HFFc6 (cell line): ENCODE measurements around the gene GPR137. TPM values are rescaled to one million over a fixed set of nuclear protein-coding genes. Genes with fewer than 3 reads are reported as not detected.
"Not testable (repeated sequence)": the region's sequence is repeated elsewhere in the genome, so short reads cannot be mapped to it uniquely, and the experiment has no call there.

Source experiments
- DNase-seq: peaks from one replicate; pipeline ENCODE4 v3.0.0-alpha.2; 2018
- H3K27ac Mint-ChIP-seq: 2 replicates; pipeline ENCODE4 v1.8.0; 2020; ENCODE audit warnings: mild to moderate bottlenecking, mixed read lengths
- H3K27me3 Mint-ChIP-seq: 2 replicates; pipeline ENCODE4 v1.8.0; 2021; ENCODE audit warnings: mild to moderate bottlenecking, moderate library complexity, mixed read lengths; ENCODE audit not compliant: insufficient read depth
- H3K36me3 Mint-ChIP-seq: 2 replicates; pipeline ENCODE4 v1.8.0; 2021; ENCODE audit warnings: low read depth, mixed read lengths
- H3K4me1 Mint-ChIP-seq: 2 replicates; pipeline ENCODE4 v1.8.0; 2020; ENCODE audit warnings: low read depth, mixed read lengths
- H3K4me3 Mint-ChIP-seq: 2 replicates; pipeline ENCODE4 v1.8.0; 2020; ENCODE audit warnings: mild to moderate bottlenecking, moderate library complexity, mixed read lengths
- H3K9me3 Mint-ChIP-seq: 2 replicates; pipeline ENCODE4 v1.8.0; 2020; ENCODE audit warnings: mild to moderate bottlenecking, mixed read lengths
- CTCF ChIP-seq: fragments of 200-600 bp; sonication (generic); IDR thresholded peaks from 2 replicates; pipeline ENCODE4 v1.5.0; 2021; ENCODE audit warnings: antibody characterized with exemption, mild to moderate bottlenecking
- total RNA-seq, 6 experiments: library from RNA; stranded (reverse); fragmentation: NEBNext Ultra II Directional; extraction: Animal tissue kit (Norgen Biotek cat#: 25700); gene quantifications; 2 replicates in 1 of 6; 3 replicates in 5 of 6; pipeline ENCODE4 v1.2.3, GENCODE V29; 2021

The GPR137 gene
- total RNA-seq, 6 experiments from 2014 or later: 27.9 to 42.1 (median 34.7) TPM

DNA sequence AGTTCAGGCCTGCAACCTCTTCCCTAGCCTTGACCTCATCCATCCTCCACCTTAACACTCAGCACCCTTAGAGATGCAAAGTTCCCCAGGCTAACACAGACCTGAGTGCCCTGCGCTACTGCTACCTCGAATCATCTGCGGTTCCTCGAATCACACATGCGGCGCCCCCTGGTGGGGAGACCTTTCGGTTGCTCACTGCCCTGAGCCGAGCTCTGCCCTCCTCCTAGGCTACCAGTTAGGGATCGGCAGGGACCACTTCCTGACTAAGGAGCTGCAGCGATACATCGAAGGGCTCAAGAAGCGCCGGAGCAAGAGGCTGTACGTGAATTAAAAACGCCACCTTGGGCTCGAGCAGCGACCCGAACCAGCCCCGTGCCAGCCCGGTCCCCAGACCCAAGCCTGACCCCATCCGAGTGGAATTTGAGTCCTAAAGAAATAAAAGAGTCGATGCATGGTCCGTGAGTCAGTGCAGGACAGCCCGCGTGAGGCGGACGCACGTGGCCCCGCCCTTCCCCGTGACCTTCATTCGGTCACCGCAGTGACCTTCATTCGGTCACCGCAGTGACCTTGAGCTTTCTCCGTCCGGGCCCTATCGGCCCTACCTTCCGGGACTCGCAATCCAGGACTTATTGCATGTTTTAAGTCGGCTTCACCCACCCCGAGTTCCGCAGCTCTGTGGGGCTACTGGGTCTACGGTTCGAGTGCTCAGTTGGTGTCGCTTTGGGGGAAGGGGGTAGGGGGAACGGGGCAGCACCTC is 18.8 kb downstream of the GPR137 start:
- peak; percentile 82 for DNase-seq
- Mint-ChIP-seq H3K4me3 (peak overlapping the region; percentile 96), H3K4me1 (peaks cover 26% of the 10 kb centered on the region), H3K9me3 (no peaks in the 10 kb centered on the region), H3K27me3 (peaks cover 15% of the 10 kb centered on the region), H3K36me3 (no peaks in the 10 kb centered on the region), H3K27ac (peak overlapping the region; percentile 94)
- peak; percentile 95 for TF ChIP-seq CTCF

GRCh38 chr11:64305075-64305690 is 19.5 kb downstream of the GPR137 start, which contains the start of gene ESRRA:
Gene ESRRA, plus strand, starts transcription at chr11:64305524. Its CDS starts 1,656 bp downstream, at chr11:64307180.
- peaks cover 12% of the 10 kb centered on the region for H3K27me3 Mint-ChIP-seq
- peak within 1 kb of the TSS; percentile 94 for H3K27ac Mint-ChIP-seq
- DNase-seq: peak; percentile 94
- H3K4me1 Mint-ChIP-seq: peaks cover 26% of the 10 kb centered on the region
- TF ChIP-seq CTCF: no peak
- H3K36me3 Mint-ChIP-seq: no peaks in the 10 kb centered on the region
- H3K4me3 Mint-ChIP-seq: peak within 1 kb of the TSS; percentile 96
- H3K9me3 Mint-ChIP-seq: no peaks in the 10 kb centered on the region

DNA sequence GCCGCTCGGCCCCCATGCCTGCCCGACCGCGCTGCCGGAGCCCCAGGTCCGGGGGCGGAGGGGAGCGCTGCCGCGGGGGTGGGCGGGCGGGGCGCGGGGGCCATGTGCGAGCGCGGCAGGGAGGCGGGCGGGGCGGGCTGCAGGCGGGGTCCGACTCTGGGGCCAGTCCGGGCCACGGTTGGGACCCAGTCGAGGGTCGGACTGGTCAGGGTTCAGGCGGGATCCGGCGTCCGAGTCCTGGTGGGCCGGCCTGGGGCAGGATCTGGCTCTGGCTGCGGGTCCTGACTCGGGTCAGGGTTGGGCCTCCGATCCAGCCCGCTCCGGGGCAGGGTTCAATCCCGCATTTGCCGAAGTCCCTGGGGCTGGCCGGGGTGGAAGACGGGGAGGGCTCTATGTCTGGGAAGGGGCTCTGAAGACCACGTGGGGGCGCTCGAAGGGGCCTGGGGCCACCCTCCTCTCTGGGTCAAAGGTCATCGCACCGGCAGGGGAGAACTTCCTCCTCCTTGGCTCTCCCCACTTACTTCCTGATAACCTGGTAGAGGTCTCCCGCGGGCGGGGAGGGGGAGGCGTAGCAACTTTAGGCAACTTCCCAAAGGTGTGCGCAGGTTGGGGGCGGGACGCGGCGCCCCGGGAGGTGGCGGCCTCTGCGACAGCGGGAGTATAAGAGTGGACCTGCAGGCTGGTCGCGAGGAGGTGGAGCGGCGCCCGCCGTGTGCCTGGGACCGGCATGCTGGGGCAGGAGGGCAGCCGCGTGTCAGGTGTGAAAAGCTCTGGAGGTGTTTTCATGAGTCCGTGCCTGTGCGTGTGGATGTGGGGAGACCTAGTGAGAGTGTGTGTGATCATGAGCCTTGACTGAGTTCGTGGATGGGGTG is 20.3 kb downstream of the GPR137 start:
- H3K27me3 Mint-ChIP-seq: peaks cover 5% of the 10 kb centered on the region
- H3K4me3 Mint-ChIP-seq: peak overlapping the region; percentile 89
- peaks cover 19% of the 10 kb centered on the region for H3K4me1 Mint-ChIP-seq
- TF ChIP-seq CTCF: peak; percentile 63
- no peaks in the 10 kb centered on the region for H3K9me3 Mint-ChIP-seq
- no peak for DNase-seq
- peak overlapping the region; percentile 61 for H3K27ac Mint-ChIP-seq
- no peaks in the 10 kb centered on the region for H3K36me3 Mint-ChIP-seq

DNA sequence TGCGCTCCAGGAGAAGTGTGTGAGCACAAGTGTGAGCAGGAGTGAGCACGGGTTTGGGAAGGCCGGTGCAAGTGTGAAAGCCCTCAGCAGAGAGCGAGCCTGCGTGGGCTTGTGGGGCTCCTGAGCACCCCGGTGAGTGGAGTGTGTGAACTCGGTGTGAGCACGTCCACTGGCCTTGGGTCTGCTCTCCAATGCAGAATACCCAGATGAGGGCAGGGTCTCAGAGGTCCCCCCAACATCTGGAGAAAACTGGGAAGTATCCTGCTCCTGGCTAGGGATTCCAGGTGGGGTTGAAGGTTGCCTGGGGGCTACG is 20.9 kb downstream of the GPR137 start:
- Mint-ChIP-seq H3K36me3 (no peaks in the 10 kb centered on the region), H3K9me3 (no peaks in the 10 kb centered on the region), H3K4me1 (peaks cover 18% of the 10 kb centered on the region), H3K4me3 (peak overlapping the region; percentile 89), H3K27ac (peak overlapping the region; percentile 61), H3K27me3 (peaks cover 4% of the 10 kb centered on the region; the same call in 1 of the 2 replicates)
- TF ChIP-seq CTCF: no peak
- DNase-seq: no peak

DNA sequence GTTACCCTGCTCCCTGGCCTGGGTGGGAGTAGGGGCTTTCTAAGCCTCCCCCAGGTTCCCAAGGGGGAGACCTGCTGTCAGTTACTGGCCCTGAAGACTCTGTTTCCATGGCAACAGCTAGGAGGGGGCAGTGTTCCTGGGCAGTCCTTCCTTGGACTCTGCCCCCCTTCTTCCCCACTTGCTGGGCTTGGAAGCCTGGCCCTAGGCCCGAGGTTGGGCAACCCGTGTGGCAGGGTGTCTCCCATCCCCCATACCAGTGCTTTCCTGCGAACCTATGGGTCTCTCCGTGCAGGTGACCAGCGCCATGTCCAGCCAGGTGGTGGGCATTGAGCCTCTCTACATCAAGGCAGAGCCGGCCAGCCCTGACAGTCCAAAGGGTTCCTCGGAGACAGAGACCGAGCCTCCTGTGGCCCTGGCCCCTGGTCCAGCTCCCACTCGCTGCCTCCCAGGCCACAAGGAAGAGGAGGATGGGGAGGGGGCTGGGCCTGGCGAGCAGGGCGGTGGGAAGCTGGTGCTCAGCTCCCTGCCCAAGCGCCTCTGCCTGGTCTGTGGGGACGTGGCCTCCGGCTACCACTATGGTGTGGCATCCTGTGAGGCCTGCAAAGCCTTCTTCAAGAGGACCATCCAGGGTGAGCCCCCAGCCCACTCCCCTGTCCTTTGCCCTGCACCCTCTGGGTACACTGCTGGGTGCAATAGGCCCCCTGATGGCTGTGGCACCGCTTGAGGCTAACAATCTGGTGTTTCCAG is 21.4 kb downstream of the GPR137 start:
- H3K9me3 Mint-ChIP-seq: no peaks in the 10 kb centered on the region
- H3K4me3 Mint-ChIP-seq: peak overlapping the region; percentile 89
- peaks cover 4% of the 10 kb centered on the region; the same call in 1 of the 2 replicates for H3K27me3 Mint-ChIP-seq
- H3K36me3 Mint-ChIP-seq: no peaks in the 10 kb centered on the region
- DNase-seq: no peak
- TF ChIP-seq CTCF: no peak
- peak overlapping the region; percentile 61; the same call in 1 of the 2 replicates for H3K27ac Mint-ChIP-seq
- H3K4me1 Mint-ChIP-seq: peaks cover 18% of the 10 kb centered on the region

DNA sequence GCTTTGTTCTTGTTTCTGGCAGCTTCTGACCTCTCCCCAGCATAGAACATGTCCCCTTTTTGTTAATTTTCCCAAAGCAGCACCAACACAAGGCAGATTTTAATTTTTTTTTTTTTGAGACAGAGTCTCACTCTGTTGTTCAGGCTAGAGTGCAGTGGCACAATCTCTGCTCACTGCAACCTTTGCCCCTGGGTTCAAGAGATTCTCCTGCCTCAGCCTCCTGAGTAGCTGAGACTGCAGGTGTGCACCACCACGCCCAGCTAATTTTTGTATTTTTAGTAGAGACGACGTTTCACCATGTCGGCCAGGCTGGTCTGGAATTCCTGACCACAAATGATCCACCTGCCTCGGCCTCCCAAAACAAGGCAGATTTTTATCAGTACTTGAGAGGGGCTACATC is 22.1 kb downstream of the GPR137 start:
- H3K36me3 Mint-ChIP-seq, DNase-seq, H3K27ac Mint-ChIP-seq, H3K9me3 Mint-ChIP-seq, H3K4me3 Mint-ChIP-seq, H3K27me3 Mint-ChIP-seq: not testable (repeated sequence)
- H3K4me1 Mint-ChIP-seq: peaks cover 18% of the 10 kb centered on the region
